ENCODE data around the gene VPS26B.
"Not testable (repeated sequence)": the region's sequence is repeated elsewhere in the genome, so short reads cannot be mapped to it uniquely, and the experiment has no call there.

The VPS26B gene

DNA sequence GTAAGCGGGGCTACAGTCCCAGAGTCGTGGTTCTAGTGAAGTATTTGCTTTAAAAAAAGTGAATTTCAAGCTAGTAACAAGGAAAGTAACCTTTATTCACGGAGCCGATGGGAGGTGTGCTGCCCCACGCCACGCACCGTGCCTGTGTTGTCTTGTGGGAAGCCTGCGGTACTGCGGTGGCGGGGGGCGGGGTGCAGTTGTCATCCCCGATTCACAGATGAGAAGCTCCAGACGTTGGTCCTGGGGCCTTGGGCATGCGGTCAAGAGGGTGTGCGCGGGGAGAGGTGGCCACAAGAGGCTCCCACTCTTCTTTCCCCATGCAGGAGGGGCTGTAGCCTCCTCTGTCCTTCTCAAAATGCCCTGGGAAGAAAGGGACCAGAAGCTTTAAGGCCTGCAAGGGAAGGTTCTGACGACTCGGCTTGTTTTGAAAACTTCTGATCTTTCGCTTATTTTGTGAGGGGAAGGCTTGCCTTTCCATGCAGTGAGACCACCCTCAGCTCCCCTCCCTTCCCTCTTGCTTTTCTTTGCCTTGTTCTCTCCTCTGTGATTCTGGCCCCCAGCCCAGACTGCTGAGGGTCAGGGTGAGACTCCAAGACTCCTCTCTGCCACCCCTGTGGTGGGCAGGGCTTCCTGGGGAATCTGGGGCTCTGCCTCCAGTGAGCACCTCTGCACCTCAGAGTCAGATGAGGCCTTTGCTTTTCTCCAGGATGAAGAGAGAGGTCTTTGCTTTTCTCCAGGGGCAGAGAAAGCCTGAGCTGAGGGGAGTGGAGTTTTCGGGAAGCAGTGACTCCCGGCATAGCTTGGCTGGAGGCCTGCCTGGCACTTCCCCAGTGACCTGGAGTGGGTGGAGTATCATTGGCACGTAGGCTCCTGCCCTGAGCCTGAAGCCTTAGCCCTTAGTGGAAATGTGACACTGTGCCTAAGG is 57.9 kb downstream of the VPS26B start:
- DNase-seq (ENCODE audit: low read depth) = no peak

DNA sequence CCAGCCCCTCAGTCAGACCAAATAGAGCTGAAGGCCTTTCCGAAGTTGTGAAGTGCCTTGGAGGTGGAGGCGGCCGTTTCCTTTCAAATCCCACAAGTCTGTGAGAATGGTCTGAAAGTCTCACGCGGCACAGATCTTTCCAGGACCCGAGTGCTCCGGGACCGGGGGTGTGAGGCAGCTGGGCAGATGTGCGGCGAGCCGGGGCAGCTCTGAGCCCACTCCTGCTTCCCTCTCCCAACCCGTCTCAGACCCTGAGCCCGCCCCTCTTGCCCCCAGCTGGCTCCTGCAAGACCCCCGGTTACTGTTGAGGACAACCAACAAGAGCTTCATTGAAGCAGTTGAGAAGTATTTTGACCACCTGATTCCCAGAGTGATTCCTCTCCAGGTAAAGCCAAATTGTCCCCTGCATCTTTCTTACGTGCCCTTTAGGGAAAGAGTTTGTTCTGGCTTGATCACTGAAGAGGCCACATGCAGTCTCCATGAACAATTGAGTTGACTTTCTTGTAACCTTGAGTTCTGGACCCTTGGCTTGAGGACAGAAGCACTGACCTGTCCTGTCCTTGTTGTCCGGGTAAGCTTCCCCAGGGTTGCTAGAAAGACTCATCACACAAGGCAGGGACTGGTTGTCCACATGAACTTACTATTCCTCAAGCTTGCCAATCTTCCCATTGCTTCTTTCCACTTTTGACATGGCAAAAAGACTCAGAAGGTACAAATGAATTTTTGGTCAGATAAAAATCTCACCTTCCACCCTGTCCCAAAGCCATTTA is 59.2 kb downstream of the VPS26B start:
- no peak for DNase-seq (ENCODE audit: low read depth)

DNA sequence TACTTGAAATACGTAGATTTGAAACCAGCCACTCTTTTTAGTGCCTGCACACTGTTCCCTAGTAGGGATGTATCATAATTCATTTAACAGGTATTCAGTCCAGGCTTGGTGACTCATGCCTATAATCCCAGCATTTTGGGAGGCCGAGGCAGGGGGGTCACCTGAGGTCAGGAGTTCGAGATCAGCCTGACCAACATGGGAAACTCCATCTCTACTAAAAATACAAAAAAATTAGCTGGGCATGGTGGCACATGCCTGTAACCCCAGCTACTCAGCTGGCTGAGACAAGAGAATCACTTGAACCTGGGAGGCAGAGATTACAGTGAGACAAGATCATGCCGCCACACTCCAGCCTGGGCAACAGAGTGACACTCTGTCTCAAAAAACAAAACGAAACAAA is 59.9 kb downstream of the VPS26B start:
- DNase-seq (ENCODE audit: low read depth) = not testable (repeated sequence)

DNA sequence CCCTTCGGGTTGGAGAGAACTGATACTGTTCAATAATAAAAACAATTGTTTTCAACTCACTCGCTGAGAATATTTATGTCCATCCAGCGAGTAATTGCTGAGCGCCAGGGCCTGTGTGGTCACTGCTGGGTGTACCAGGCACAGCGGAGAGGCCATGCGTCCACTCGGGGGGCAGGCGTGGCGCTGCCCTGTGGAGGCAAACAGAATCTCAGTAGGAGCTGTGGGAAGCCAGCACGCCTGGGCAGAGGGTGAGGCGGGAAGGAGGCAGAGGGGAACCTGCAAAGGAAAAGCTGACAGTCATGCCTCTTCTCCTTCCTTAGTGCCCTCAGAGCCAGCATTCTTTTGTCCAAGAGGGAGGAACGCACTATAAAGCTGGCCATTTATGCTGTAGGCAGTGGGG is 63.1 kb downstream of the VPS26B start:
- no peak for DNase-seq (ENCODE audit: low read depth)

DNA sequence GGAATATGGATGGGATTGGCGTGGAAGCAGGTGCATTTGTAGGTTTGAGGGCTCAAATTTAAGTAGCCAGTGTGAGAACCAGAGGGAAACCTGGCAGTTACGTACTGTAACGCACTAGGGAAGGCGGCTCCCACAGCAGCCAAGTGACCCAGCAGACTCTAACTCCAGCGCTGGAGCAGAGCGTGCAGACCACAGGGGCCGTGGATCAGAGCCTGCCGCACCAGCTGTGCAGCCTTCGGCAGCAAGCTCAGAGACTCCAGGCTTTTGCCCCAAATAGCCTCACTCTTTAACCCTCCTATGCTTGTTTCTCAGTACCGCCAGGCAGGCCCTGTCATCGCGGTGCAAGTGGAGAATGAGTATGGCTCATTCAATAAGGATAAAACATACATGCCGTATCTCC is 64.0 kb downstream of the VPS26B start:
- DNase-seq (ENCODE audit: low read depth) = no peak

DNA sequence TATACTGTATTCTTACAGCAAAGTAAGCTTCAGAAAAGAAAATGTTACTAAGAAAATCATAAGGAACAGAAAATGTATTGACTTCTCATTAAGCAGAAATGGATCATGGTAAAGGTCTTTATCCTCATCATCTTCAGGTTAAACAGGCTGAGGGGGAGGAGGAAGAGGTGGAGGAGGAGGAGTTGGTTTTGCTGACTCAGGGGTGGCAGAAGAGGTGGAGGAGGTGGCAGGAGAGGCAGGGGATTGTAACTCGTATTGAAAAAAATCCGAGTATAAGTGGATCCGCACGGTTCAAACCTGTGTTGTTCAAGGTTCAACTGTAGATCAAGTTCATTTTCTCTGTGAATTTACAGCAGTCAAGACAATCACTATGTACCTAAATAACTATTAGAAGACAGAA is 64.7 kb downstream of the VPS26B start:
- no peak for DNase-seq (ENCODE audit: low read depth)

DNA sequence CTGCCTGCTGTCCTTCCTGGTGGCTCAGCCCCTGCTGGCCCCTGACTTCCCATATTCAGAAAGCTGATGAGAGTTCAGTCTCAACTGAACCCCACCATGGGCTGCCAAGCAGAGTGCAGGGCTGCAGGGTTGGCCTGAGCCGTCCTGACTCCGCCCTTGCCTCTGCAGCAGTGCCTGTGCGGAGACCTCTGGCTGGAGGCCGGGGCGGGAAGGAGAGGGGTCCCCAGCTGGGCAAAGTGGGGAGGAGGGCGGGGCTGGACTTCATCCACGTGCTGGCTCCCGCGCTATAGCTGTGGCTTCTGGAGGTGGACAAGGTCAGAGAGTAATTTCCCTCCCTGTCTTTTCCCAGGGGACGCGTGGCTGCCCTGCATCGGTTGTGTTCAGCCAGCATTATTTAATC is 65.3 kb downstream of the VPS26B start:
- DNase-seq (ENCODE audit: low read depth) = no peak

DNA sequence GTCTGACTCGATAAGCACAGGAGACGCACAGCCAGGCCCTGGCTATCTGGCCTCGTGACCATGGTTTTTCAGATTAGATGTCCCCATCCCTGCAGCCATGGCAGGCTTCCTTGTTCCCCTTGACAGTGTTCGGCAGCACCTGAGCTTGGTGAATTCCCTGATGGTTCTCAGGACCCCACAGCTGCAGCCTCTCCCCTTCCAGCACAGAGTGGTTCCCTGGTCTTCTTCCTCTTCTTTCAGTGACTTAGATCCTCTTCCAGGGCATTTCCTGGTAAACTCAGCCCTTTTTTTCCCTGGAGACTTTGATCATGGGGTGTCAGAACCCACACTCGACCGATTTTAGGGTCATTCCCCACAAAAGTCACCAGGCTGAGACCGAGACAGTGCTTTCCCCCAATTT is 66.2 kb downstream of the VPS26B start:
- DNase-seq (ENCODE audit: low read depth) = no peak

DNA sequence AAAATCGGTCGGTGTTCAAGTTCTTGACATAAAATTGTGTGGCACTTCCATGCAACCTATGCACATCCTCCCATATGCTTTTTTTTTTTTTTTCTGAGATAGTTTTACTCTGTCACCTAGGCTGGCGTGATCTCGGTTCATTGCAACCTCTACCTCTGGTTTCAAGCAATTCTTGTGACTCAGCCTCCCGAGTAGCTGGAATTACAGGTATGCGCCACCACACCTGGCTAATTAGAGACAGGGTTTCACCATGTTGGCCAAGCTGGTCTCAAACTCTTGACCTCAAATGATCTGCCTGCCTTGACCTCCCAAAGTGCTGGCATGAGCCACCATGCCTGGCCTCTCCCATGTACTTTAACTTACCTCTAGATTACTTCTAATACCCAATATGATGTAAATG is 66.7 kb downstream of the VPS26B start:
- DNase-seq (ENCODE audit: low read depth) = no peak

DNA sequence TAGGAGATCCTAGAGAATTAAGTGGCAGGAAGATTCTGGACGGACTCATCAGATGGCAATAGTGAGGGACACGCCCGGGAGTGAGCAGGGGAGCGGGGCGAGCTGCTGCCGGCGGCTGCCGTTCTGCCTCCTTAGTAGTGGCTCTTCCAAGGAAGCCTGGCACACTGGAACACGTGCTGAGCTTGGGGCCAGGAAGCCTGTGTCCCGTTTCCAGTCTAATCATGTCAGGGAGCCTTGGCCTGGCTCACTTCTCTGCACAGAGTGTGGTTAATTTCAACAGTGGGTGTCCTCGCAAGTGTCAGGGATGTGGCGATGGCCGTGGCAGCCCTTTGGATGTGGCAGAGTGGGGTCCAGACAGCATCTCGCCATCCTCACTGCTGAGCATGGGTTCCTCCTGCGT is 68.2 kb downstream of the VPS26B start:
- DNase-seq (ENCODE audit: low read depth) = no peak

DNA sequence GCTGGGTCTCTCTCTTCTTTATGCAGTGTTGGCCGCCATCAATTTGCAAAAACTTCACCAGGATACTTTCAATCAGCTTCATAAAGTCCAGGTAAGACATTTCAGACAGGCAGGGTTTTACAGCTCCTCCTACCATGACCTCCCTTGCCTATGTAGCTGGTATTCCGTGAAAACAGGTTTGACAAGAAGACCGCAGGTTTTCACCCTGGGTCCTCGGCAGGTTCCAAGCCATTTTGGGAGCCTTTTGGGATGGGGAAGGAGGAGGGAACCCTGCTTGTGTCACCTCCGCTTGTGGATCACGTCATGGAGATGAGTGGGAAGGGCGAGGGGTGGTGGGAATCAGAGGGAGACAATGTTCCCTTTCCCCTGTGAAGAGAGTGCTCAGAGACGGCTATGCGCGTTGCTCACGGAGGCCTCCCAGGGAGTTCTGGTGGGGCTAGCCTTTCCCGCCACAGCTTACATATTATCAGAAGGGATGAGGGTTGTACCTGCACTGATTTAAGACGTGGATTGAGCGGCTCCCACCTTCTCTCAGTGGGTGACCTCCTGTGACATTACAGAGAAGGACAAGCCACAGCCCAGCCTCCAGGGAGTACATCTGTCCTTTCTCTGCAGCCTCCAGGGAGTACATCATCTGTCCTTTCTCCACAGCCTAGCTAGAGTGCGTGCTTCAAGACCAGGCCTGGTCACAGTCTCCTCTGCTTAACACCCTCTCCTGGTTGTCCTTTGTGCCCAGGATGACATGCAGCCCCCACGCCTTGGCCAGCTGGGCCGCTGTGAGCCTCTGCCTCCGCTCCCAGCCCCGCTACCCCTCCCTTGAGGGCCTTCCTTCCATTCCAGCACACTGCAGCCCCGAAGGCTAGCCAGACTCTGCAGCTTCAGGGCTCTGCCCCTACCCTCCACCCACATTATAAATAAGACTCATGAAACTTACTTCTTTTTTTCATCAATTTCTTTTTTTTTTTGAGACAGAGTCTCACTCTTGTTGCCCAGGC is 68.9 kb downstream of the VPS26B start:
- no peak for DNase-seq (ENCODE audit: low read depth)

DNA sequence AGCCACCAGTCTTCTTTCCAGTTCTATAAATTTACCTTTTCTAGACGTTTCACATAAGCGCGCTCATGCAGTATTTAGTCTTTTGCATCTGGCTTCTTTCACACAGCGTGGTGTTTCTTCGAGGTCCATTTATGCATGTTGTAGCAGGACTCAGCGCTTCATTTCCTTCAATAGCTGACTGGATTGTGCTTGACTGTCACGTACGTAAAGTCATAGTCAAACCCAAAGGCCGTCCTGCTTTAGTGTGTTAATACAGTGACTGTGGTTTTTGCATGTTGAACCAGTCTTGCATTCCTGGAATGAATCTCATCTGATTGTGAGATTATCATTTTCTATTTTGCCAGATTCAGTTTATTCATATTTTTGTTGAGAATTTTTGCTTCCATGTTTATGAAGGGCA is 70.2 kb downstream of the VPS26B start:
- no peak for DNase-seq (ENCODE audit: low read depth)

Data from GM04504 (cell line).